Lower lobe of right lung (tissue), 2 donors: Measurements from ENCODE around the gene ANKRD9. TPM values are rescaled to one million over a fixed set of nuclear protein-coding genes. Genes with fewer than 3 reads are reported as not detected.

Experiments used
- ATAC-seq, 2 donors: fragments of 200-7000 bp; cut with Tn5 transposase; one replicate each; pipeline ENCODE4 v1.9.1; 2020 to 2022; ENCODE audit warnings: mild to moderate bottlenecking in 2 of 2, moderate library complexity in 2 of 2
- DNase-seq: peaks from one replicate; pipeline ENCODE4 v3.0.0-alpha.2; 2020
- H3K27ac ChIP-seq: fragments of 200-600 bp; one replicate; pipeline ENCODE4 v1.8.0; 2022
- H3K27me3 ChIP-seq: fragments of 200-600 bp; one replicate; pipeline ENCODE4 v1.8.0; 2022; ENCODE audit warnings: low read depth
- H3K36me3 ChIP-seq: fragments of 200-600 bp; one replicate; pipeline ENCODE4 v1.8.0; 2022; ENCODE audit warnings: mild to moderate bottlenecking
- H3K4me1 ChIP-seq: fragments of 200-600 bp; one replicate; pipeline ENCODE4 v1.8.0; 2022
- H3K4me3 ChIP-seq: fragments of 200-600 bp; one replicate; pipeline ENCODE4 v1.8.0; 2022; ENCODE audit warnings: mild to moderate bottlenecking
- H3K9me3 ChIP-seq: fragments of 200-600 bp; one replicate; pipeline ENCODE4 v1.8.0; 2022
- CTCF ChIP-seq: fragments of 200-600 bp; IDR thresholded peaks from one replicate; pipeline ENCODE4 v1.8.0; 2022; ENCODE audit warnings: antibody characterized with exemption, mild to moderate bottlenecking
- intact Hi-C: fragments of 100-400 bp; cut with DNase I; formaldehyde crosslinking; loops from one replicate; pipeline ENCODE4 v1.11.0; 2022
- long read RNA-seq: library from polyadenylated mRNA; unstranded; transcript quantifications from one replicate; pipeline ENCODE4 v2.0.0, GENCODE V29; 2021
- total RNA-seq: library from RNA; stranded (reverse); fragmentation: NEBNext Ultra II Directional; extraction: Animal tissue kit (Norgen Biotek cat#: 25700); gene quantifications from one replicate; pipeline ENCODE4 v1.2.1, GENCODE V29; 2021
- donor health status: DM: no; HTN: yes; CAD: no; lungs with severe emphysema.

The ANKRD9 gene
- total RNA-seq = 19.5 TPM
- long read RNA-seq, full-length matches to known transcripts = 40 of 56 reads
- long read RNA-seq, partial matches to known transcripts = 0 of 56 reads
- long read RNA-seq, other reads (novel, unspliced or antisense) = 16 of 56 reads

- DNase-seq = peak; percentile 96
- Histone ChIP-seq H3K4me1 (peaks cover 16% of the 10 kb centered on the region), H3K36me3 (no peaks in the 10 kb centered on the region), H3K4me3 (peak within 1 kb of the TSS; percentile 73), H3K27me3 (no peaks in the 10 kb centered on the region), H3K27ac (peak within 1 kb of the TSS; percentile 80), H3K9me3 (no peaks in the 10 kb centered on the region)
- peak; percentile 92 to 93 for ATAC-seq
- no peak for TF ChIP-seq CTCF
- intact Hi-C loops = no loop called here
These were observed at the start of gene ANKRD9 for GRCh38 chr14:102509746-102510615. Gene ANKRD9 (minus strand): TSS chr14:102509776. CDS start chr14:102507889, 1,887 bp downstream.

- no peaks in the 10 kb centered on the region for H3K27me3 ChIP-seq
- TF ChIP-seq CTCF = no peak
- no peaks in the 10 kb centered on the region for H3K36me3 ChIP-seq
- DNase-seq (no peak), ATAC-seq (no peak)
- intact Hi-C loops = no loop called here
- peaks cover 4% of the 10 kb centered on the region for H3K4me1 ChIP-seq
- H3K9me3 ChIP-seq = no peaks in the 10 kb centered on the region
- H3K27ac ChIP-seq = no peak overlapping the region
- no peak overlapping the region for H3K4me3 ChIP-seq
These were observed 49.0 kb upstream of the ANKRD9 start for GRCh38 chr14:102558556-102558955.

- no peaks in the 10 kb centered on the region for H3K27me3 ChIP-seq
- DNase-seq (no peak), ATAC-seq (no peak)
- peaks cover 4% of the 10 kb centered on the region for H3K4me1 ChIP-seq
- H3K27ac ChIP-seq = no peak overlapping the region
- H3K36me3 ChIP-seq = no peaks in the 10 kb centered on the region
- intact Hi-C loops = no loop called here
- no peaks in the 10 kb centered on the region for H3K9me3 ChIP-seq
- H3K4me3 ChIP-seq = no peak overlapping the region
- no peak for TF ChIP-seq CTCF
These were observed 48.1 kb upstream of the ANKRD9 start for GRCh38 chr14:102557434-102558226.

GRCh38 chr14:102556098-102556677 lies 46.6 kb upstream of the ANKRD9 start:
- Histone ChIP-seq H3K27me3 (no peaks in the 10 kb centered on the region), H3K36me3 (no peaks in the 10 kb centered on the region), H3K4me3 (no peak overlapping the region), H3K27ac (no peak overlapping the region), H3K9me3 (no peaks in the 10 kb centered on the region), H3K4me1 (peaks cover 4% of the 10 kb centered on the region)
- TF ChIP-seq CTCF = no peak
- DNase-seq (no peak), ATAC-seq (no peak)
- intact Hi-C loops = no loop called here
